HepG2 (cell line): Measurements from ENCODE around the gene SNRNP200. TPM values are rescaled to one million over a fixed set of nuclear protein-coding genes. Genes with fewer than 3 reads are reported as not detected.

ENCODE experiments used
- ARID3A ChIP-seq: IDR thresholded peaks from 2 replicates; pipeline ENCODE4 v1.6.1; 2012; ENCODE audit warnings: low read depth, low read length, improper control_type of control experiment
- FOXP1 ChIP-seq, 2 experiments: fragments of 450-650 bp in 1 of 2; IDR thresholded peaks; 2 replicates each; pipeline ENCODE4 v1.6.1; 2017 to 2018; ENCODE audit warnings: antibody characterized with exemption in 1 of 2
- GABPB1 ChIP-seq: IDR thresholded peaks from 2 replicates; pipeline ENCODE4 v1.6.1; 2016; ENCODE audit warnings: mild to moderate bottlenecking, missing genetic modification reagents, moderate library complexity, missing compliant biosample characterization
- KAT7 ChIP-seq: IDR thresholded peaks from 2 replicates; pipeline ENCODE4 v1.6.1; 2018; ENCODE audit warnings: borderline replicate concordance, missing compliant biosample characterization
- KIAA2018 ChIP-seq: sonication (generic); formaldehyde crosslinking; IDR thresholded peaks from 2 replicates; pipeline ENCODE4 v1.5.0; 2020; ENCODE audit warnings: mild to moderate bottlenecking, missing genetic modification reagents, borderline replicate concordance
- MAZ ChIP-seq, 2 experiments: sonication (generic) in 1 of 2; formaldehyde crosslinking in 1 of 2; IDR thresholded peaks; 2 replicates each; pipeline versions ENCODE4 v1.5.0 to v1.6.1; 2012 to 2020; ENCODE audit warnings: low read depth in 2 of 2, mild to moderate bottlenecking in 2 of 2, borderline replicate concordance in 1 of 2, improper control_type of control experiment in 1 of 2, low read length in 1 of 2, missing genetic modification reagents in 1 of 2, moderate library complexity in 1 of 2
- PAX8 ChIP-seq: sonication (generic); formaldehyde crosslinking; IDR thresholded peaks from 2 replicates; pipeline ENCODE4 v1.8.0; 2022; ENCODE audit warnings: mild to moderate bottlenecking, missing genetic modification reagents, borderline replicate concordance
- ZFP36 ChIP-seq: fragments of 150-350 bp; IDR thresholded peaks from 2 replicates; pipeline ENCODE4 v1.6.1; 2018; ENCODE audit warnings: borderline replicate concordance, low read length, low read depth; ENCODE audit not compliant: partially characterized antibody
- ZFY ChIP-seq: sonication (generic); formaldehyde crosslinking; IDR thresholded peaks from 2 replicates; pipeline ENCODE4 v1.4.0; 2020; ENCODE audit warnings: missing genetic modification reagents
- ZNF337 ChIP-seq: sonication (generic); formaldehyde crosslinking; IDR thresholded peaks from 2 replicates; pipeline ENCODE4 v1.5.1; 2020; ENCODE audit warnings: missing genetic modification reagents, low read depth, mild to moderate bottlenecking, borderline replicate concordance
- ZNF484 ChIP-seq: sonication (generic); formaldehyde crosslinking; IDR thresholded peaks from 2 replicates; pipeline ENCODE4 v1.5.1; 2020; ENCODE audit warnings: mild to moderate bottlenecking, low read depth, missing genetic modification reagents, borderline replicate concordance
- ZNF660 ChIP-seq: sonication (generic); formaldehyde crosslinking; IDR thresholded peaks from 2 replicates; pipeline ENCODE4 v1.5.1; 2020; ENCODE audit warnings: mild to moderate bottlenecking, low read depth, missing genetic modification reagents, borderline replicate concordance
- ZXDC ChIP-seq: sonication (generic); formaldehyde crosslinking; IDR thresholded peaks from 2 replicates; pipeline ENCODE4 v1.5.0; 2020; ENCODE audit warnings: mild to moderate bottlenecking, missing genetic modification reagents
- polyA plus RNA-seq, 8 experiments: library from polyadenylated mRNA; depleted of rRNA in 3 of 8; stranded (reverse) in 7 of 8; unstranded in 1 of 8; fragments of >200 nt; fragmentation: Illumina TruSeq in 4 of 8; extraction: Trizol in 4 of 8; gene quantifications; 2 replicates each; pipeline versions ENCODE4 v1.2.1 to v1.2.3, GENCODE V29; 2011 to 2016; ENCODE audit warnings: low read depth in 4 of 8, missing spikeins in 1 of 8, mixed read lengths in 1 of 8; ENCODE audit not compliant: insufficient read depth in 1 of 8
- total RNA-seq, 5 experiments: library from RNA; depleted of rRNA; stranded (reverse); fragments of >200 nt; fragmentation: Illumina TruSeq; extraction: Trizol; gene quantifications; 2 replicates each; pipeline ENCODE4 v1.2.3, GENCODE V29; 2016; ENCODE audit warnings: low read depth in 1 of 5

The SNRNP200 gene
- total and polyA plus RNA-seq, 2 of the 13 experiments (the other 11 are each of a cell fraction or from before 2014, with no cell fraction given), result 99.0 to 232 TPM

- TF ChIP-seq KIAA2018 (CRISPR knock-in tag) (no peak), MAZ (IDR thresholded peaks at IDR 0.05; ENCODE audit: borderline replicate concordance, low read depth, low read length) (no peak), MAZ (CRISPR knock-in tag; IDR thresholded peaks at IDR 0.05; ENCODE audit: low read depth) (no peak; the same call in 1 of the 2 replicates), GABPB1 (CRISPR knock-in tag) (no peak), ZFP36 (no peak), ZNF337 (CRISPR knock-in tag) (peak; percentile 16; the same call in 1 of the 2 replicates), FOXP1 (IDR thresholded peaks at IDR 0.05) (no peak), FOXP1 (CRISPR knock-in tag; IDR thresholded peaks at IDR 0.05) (0 out of 2 replicates have a peak, but pooled peaks have one; percentile 19), KAT7 (no peak), ZFY (CRISPR knock-in tag) (no peak; the same call in 1 of the 2 replicates), ZNF484 (0 out of 2 replicates have a peak, but pooled peaks have one; percentile 29), ARID3A (0 out of 2 replicates have a peak, but pooled peaks have one; percentile 64), PAX8 (CRISPR knock-in tag) (no peak), ZXDC (CRISPR knock-in tag) (no peak), ZNF660 (CRISPR knock-in tag) (no peak)
Observed at GRCh38 chr2:96261328-96262003, 43.9 kb downstream of the SNRNP200 start (continued).
